GM19452 (cell line): ENCODE measurements around the gene SLC8A1.

Source experiments
- ATAC-seq: cut with Tn5 transposase; IDR thresholded peaks from one replicate; pipeline ENCODE4 v1.9.1; 2021; ENCODE audit not compliant: unreplicated experiment

The SLC8A1 gene

GRCh38 chr2:40388161-40388560 lies 63.7 kb downstream of the SLC8A1 start:
- ATAC-seq = no peak

- no peak for ATAC-seq
These were observed 65.7 kb downstream of the SLC8A1 start for GRCh38 chr2:40386177-40386576.

GRCh38 chr2:40384714-40385113 lies 67.2 kb downstream of the SLC8A1 start:
- no peak for ATAC-seq

- ATAC-seq = no peak
These were observed 67.7 kb downstream of the SLC8A1 start for GRCh38 chr2:40384233-40384632.

- ATAC-seq = no peak
These were observed 71.2 kb downstream of the SLC8A1 start for GRCh38 chr2:40380721-40381120.

- ATAC-seq = no peak
These were observed 71.8 kb downstream of the SLC8A1 start for GRCh38 chr2:40380041-40380440.

- no peak for ATAC-seq
These were observed 77.2 kb downstream of the SLC8A1 start for GRCh38 chr2:40374543-40375240.

GRCh38 chr2:40373111-40373510 lies 78.8 kb downstream of the SLC8A1 start:
- ATAC-seq = no peak

GRCh38 chr2:40372283-40372985 lies 79.5 kb downstream of the SLC8A1 start:
- ATAC-seq = no peak

- ATAC-seq = no peak
These were observed 80.2 kb downstream of the SLC8A1 start for GRCh38 chr2:40371525-40372282.

GRCh38 chr2:40370007-40370395 lies 81.9 kb downstream of the SLC8A1 start:
- ATAC-seq = no peak

- no peak for ATAC-seq
These were observed 82.5 kb downstream of the SLC8A1 start for GRCh38 chr2:40369267-40370006.

GRCh38 chr2:40367652-40368051 lies 84.2 kb downstream of the SLC8A1 start:
- no peak for ATAC-seq

- ATAC-seq = no peak
These were observed 84.9 kb downstream of the SLC8A1 start for GRCh38 chr2:40367032-40367431.

- no peak for ATAC-seq
These were observed 87.6 kb downstream of the SLC8A1 start for GRCh38 chr2:40364151-40364874.

- no peak for ATAC-seq
These were observed 88.3 kb downstream of the SLC8A1 start for GRCh38 chr2:40363631-40364030.

- ATAC-seq = no peak
These were observed 88.7 kb downstream of the SLC8A1 start for GRCh38 chr2:40363231-40363630.

- ATAC-seq = no peak
These were observed 90.4 kb downstream of the SLC8A1 start for GRCh38 chr2:40361478-40361877.

- ATAC-seq = no peak
These were observed 91.2 kb downstream of the SLC8A1 start for GRCh38 chr2:40360652-40361051.

GRCh38 chr2:40359811-40360210 lies 92.1 kb downstream of the SLC8A1 start:
- ATAC-seq = no peak

- no peak for ATAC-seq
These were observed 93.1 kb downstream of the SLC8A1 start for GRCh38 chr2:40358783-40359182.
